Caco-2 (cell line): ENCODE data around the gene SHF. TPM values are rescaled to one million over a fixed set of nuclear protein-coding genes. Genes with fewer than 3 reads are reported as not detected.
A peak's percentile ranks its signal among the peaks of the same experiment; 100 is the strongest.

Source experiments
- BruUV-seq: library from RNA; stranded (reverse); fragments of 400-500 nt; replicated peaks from 2 replicates; lab custom pipeline; 2021; lab: Mats Ljungman, UMichigan
- CTCF ChIA-PET: fragments of 300-600 bp; sonication (Branson Sonifier 250); formaldehyde crosslinking; loops from one replicate; lab custom pipeline; 2022; ENCODE audit warnings: antibody characterized with exemption; lab: Charles Lee
- POLR2A ChIA-PET: fragments of 300-600 bp; sonication (Branson Sonifier 250); formaldehyde crosslinking; loops from one replicate; lab custom pipeline; 2022; ENCODE audit warnings: antibody characterized with exemption; lab: Charles Lee
- DNase-seq, 2 experiments: peaks; one replicate each; pipeline versions ENCODE4 v3.0.0 to v3.0.0-alpha.2; 2020 to 2022
- H3K27me3 ChIP-seq: replicated peaks from 2 replicates; pipeline ENCODE4 v1.6.0; 2011; ENCODE audit warnings: low read length; ENCODE audit not compliant: control insufficient read depth, insufficient read depth
- H3K36me3 ChIP-seq: 2 replicates; pipeline ENCODE4 v1.5.1; 2011; ENCODE audit warnings: low read length; ENCODE audit not compliant: control insufficient read depth, insufficient read depth
- H3K4me1 ChIP-seq: fragments of 250-450 bp; sonication (Bioruptor Pico); 2 replicates; pipeline ENCODE4 v1.5.1; 2020; ENCODE audit warnings: mild to moderate bottlenecking
- H3K4me3 ChIP-seq: 2 replicates; pipeline ENCODE4 v1.5.1; 2011; ENCODE audit warnings: low read depth, mild to moderate bottlenecking, control low read depth, low read length
- H3K9me3 ChIP-seq: fragments of 250-450 bp; sonication (Bioruptor Pico); 2 replicates; pipeline ENCODE4 v1.5.1; 2020; ENCODE audit warnings: mild to moderate bottlenecking, moderate library complexity
- H3K27ac Mint-ChIP-seq: one replicate; pipeline ENCODE4 v1.8.0; 2022; ENCODE audit warnings: mixed read lengths; ENCODE audit not compliant: unreplicated experiment
- H3K27me3 Mint-ChIP-seq: one replicate; pipeline ENCODE4 v1.8.0; 2022; ENCODE audit warnings: mixed read lengths; ENCODE audit not compliant: insufficient read depth, unreplicated experiment
- H3K36me3 Mint-ChIP-seq: one replicate; pipeline ENCODE4 v1.8.0; 2022; ENCODE audit warnings: mild to moderate bottlenecking, mixed read lengths; ENCODE audit not compliant: insufficient read depth, unreplicated experiment
- H3K4me1 Mint-ChIP-seq: one replicate; pipeline ENCODE4 v1.8.0; 2022; ENCODE audit warnings: low read depth, mixed read lengths; ENCODE audit not compliant: unreplicated experiment
- H3K4me3 Mint-ChIP-seq: one replicate; pipeline ENCODE4 v1.8.0; 2022; ENCODE audit warnings: mild to moderate bottlenecking, moderate library complexity, mixed read lengths; ENCODE audit not compliant: unreplicated experiment
- H3K9me3 Mint-ChIP-seq: one replicate; pipeline ENCODE4 v1.8.0; 2022; ENCODE audit warnings: mixed read lengths; ENCODE audit not compliant: unreplicated experiment
- CTCF ChIP-seq, 2 experiments: fragments of 200-600 bp in 1 of 2; IDR thresholded peaks; 1 replicate in 1 of 2; 2 replicates in 1 of 2; pipeline versions ENCODE4 v1.5.1 to v1.8.0; 2011 to 2022; ENCODE audit warnings: antibody characterized with exemption in 1 of 2, control low read depth in 1 of 2, inconsistent platforms in 1 of 2, low read depth in 1 of 2, low read length in 1 of 2, mild to moderate bottlenecking in 1 of 2, moderate library complexity in 1 of 2; ENCODE audit not compliant: insufficient read depth in 1 of 2, severe bottlenecking in 1 of 2, unreplicated experiment in 1 of 2
- intact Hi-C: fragments of 100-400 bp; cut with micrococcal nuclease; formaldehyde crosslinking; loops from one replicate; pipeline ENCODE4 v1.10.0; 2022; ENCODE audit not compliant: unreplicated experiment
- total RNA-seq: library from RNA; stranded (reverse); gene quantifications from 2 replicates; pipeline ENCODE4 v1.2.3, GENCODE V29; 2022

The SHF gene
- total RNA-seq, 1 experiment from 2014 or later, result 11.9 TPM

- H3K27me3 Mint-ChIP-seq, result no peaks in the 10 kb centered on the region
- peak in 1 of 2 experiments; percentile 46 for DNase-seq
These were observed 64.4 kb downstream of the SHF start for GRCh38 chr15:45123397-45123796.

DNA sequence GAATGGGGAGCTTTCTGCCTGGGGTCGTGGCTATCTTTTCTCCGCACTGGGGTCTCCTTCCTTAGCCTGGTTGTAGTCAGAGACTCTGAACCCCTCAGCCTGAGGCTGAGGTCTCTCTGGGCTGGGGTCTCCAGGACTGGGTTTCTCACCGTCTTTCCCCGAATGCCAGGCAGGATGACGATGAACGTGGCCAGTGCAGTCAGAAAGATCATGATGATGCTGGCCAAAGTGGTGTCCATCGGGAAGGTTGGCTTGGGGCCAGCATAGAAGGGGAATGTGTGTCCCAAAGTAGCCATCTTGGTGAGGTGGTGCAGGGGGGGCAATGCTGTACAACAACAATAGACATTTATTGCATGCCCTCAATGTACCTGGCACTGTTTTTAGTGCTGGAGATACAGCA is 65.0 kb downstream of the SHF start:
- no peak for TF ChIP-seq CTCF (IDR thresholded peaks at IDR 0.05; ENCODE audit: insufficient read depth in 1 of 2, low read depth in 1 of 2, low read length in 1 of 2, severe bottlenecking in 1 of 2, unreplicated experiment in 1 of 2)
- intact Hi-C loops, result no loop called here
- H3K4me1 Mint-ChIP-seq, result peaks cover 34% of the 10 kb centered on the region
- no TSS peak for BruUV-seq
- peaks cover 12% of the 10 kb centered on the region for H3K9me3 Mint-ChIP-seq
- Histone ChIP-seq H3K4me3 (no peak overlapping the region), H3K36me3 (no peaks in the 10 kb centered on the region), H3K9me3 (no peaks in the 10 kb centered on the region), H3K27me3 (no peaks in the 10 kb centered on the region), H3K4me1 (peaks cover 19% of the 10 kb centered on the region; the same call in 1 of the 2 replicates)
- DNase-seq, result no peak
- ChIA-PET CTCF (interaction anchor here (0.6 to 1.5 kb wide), 4 partner anchors 8 to 40 kb away, joined by 3 to 5 read pairs (median 4); partner anchors contain the start of genes DUOX2 and DUOXA2), POLR2A (no interaction called here)
- H3K36me3 Mint-ChIP-seq, result peaks cover 5% of the 10 kb centered on the region
- no peak overlapping the region for H3K4me3 Mint-ChIP-seq
- no peaks in the 10 kb centered on the region for H3K27me3 Mint-ChIP-seq
- H3K27ac Mint-ChIP-seq, result no peak overlapping the region

More at GRCh38 chr15:45123397-45123796, 64.4 kb downstream of the SHF start:
- Mint-ChIP-seq H3K36me3 (no peaks in the 10 kb centered on the region), H3K4me3 (no peak overlapping the region), H3K27ac (no peak overlapping the region), H3K4me1 (peaks cover 28% of the 10 kb centered on the region), H3K9me3 (peaks cover 12% of the 10 kb centered on the region)
- Histone ChIP-seq H3K4me1 (peaks cover 17% of the 10 kb centered on the region; the same call in 1 of the 2 replicates), H3K27me3 (no peaks in the 10 kb centered on the region), H3K4me3 (no peak overlapping the region), H3K9me3 (no peaks in the 10 kb centered on the region), H3K36me3 (no peaks in the 10 kb centered on the region)
- ChIA-PET CTCF (interaction anchor here (0.8 to 1.5 kb wide), 4 partner anchors 9 to 75 kb away, joined by 3 to 5 read pairs (median 4); partner anchors contain the start of genes DUOX2 and DUOXA2), POLR2A (no interaction called here)
- intact Hi-C loops, result no loop called here
- TF ChIP-seq CTCF (IDR thresholded peaks at IDR 0.05; ENCODE audit: insufficient read depth in 1 of 2, low read depth in 1 of 2, low read length in 1 of 2, severe bottlenecking in 1 of 2, unreplicated experiment in 1 of 2), result no peak
- BruUV-seq, result no TSS peak

DNA sequence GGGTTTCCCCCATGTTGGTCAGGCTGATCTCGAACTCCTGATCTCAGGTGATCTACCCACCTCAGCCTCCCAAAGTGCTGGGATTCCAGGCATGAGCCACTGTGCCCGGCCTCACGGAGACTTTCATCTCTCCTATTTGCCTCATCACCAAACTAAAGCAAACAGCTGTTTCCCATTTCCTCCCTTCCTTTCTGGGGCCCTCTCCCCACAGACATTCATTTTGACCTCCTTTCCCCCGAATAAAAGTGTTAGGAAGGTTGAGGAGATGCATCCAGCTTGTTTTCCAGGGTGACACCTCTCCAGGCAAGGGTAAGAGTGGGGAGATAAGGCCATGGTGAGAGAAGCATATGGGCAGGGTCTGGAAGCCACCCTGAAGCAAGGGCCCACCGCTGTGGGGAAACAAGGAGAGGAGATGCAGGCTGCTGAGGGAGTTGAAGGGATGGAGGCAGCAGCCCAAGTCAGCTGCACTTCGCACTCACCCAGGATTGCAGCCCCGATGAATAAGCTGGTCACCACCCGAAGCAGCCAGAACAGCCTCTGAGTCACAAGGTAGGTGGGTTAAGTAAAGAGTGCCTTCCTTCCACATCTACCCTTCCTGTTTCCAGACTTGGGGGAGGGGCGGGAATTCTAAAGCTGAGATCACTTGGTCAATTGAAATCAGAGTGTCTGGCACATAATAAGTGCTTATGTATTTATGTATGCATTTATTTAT is 65.9 kb downstream of the SHF start:
- Mint-ChIP-seq H3K4me3 (no peak overlapping the region), H3K9me3 (peaks cover 12% of the 10 kb centered on the region), H3K4me1 (peaks cover 36% of the 10 kb centered on the region), H3K36me3 (peaks cover 5% of the 10 kb centered on the region), H3K27me3 (no peaks in the 10 kb centered on the region), H3K27ac (no peak overlapping the region)
- TF ChIP-seq CTCF (IDR thresholded peaks at IDR 0.05; ENCODE audit: insufficient read depth in 1 of 2, low read depth in 1 of 2, low read length in 1 of 2, severe bottlenecking in 1 of 2, unreplicated experiment in 1 of 2), result no peak
- CTCF ChIA-PET, result interaction anchor here (0.6 to 1.5 kb wide), 2 partner anchors 39 to 41 kb away, joined by 3 to 5 read pairs; no protein-coding TSS in a partner anchor
- POLR2A ChIA-PET, result no interaction called here
- H3K36me3 ChIP-seq, result no peaks in the 10 kb centered on the region
- no peaks in the 10 kb centered on the region for H3K9me3 ChIP-seq
- H3K4me3 ChIP-seq, result no peak overlapping the region
- BruUV-seq, result no TSS peak
- intact Hi-C loops, result no loop called here
- no peaks in the 10 kb centered on the region for H3K27me3 ChIP-seq
- H3K4me1 ChIP-seq, result peaks cover 21% of the 10 kb centered on the region; the same call in 1 of the 2 replicates
- DNase-seq, result no peak
